WTC11 (cell line): ENCODE data around the gene PIGZ.

Experiments
- CTCF ChIP-seq: fragments of 200-600 bp; IDR thresholded peaks from 2 replicates; pipeline ENCODE4 v1.8.0; 2022; ENCODE audit warnings: antibody characterized with exemption
- ESRRA ChIP-seq: sonication (generic); formaldehyde crosslinking; IDR thresholded peaks from 2 replicates; pipeline ENCODE4 v1.8.1; 2022; ENCODE audit warnings: mild to moderate bottlenecking, missing genetic modification reagents, borderline replicate concordance
- FOXJ3 ChIP-seq: sonication (generic); formaldehyde crosslinking; IDR thresholded peaks from 2 replicates; pipeline ENCODE4 v1.9.0; 2021; ENCODE audit warnings: missing genetic modification reagents, mild to moderate bottlenecking, borderline replicate concordance
- FOXP4 ChIP-seq: sonication (generic); formaldehyde crosslinking; IDR thresholded peaks from 2 replicates; pipeline ENCODE4 v1.8.0; 2022; ENCODE audit warnings: mild to moderate bottlenecking, missing genetic modification reagents
- HMGXB4 ChIP-seq: sonication (generic); formaldehyde crosslinking; IDR thresholded peaks from 2 replicates; pipeline ENCODE4 v1.8.1; 2023; ENCODE audit warnings: mild to moderate bottlenecking, moderate library complexity, missing genetic modification reagents
- MAX ChIP-seq: sonication (generic); formaldehyde crosslinking; IDR thresholded peaks from 2 replicates; pipeline ENCODE4 v1.8.0; 2022; ENCODE audit warnings: mild to moderate bottlenecking, missing genetic modification reagents

- no peak for TF ChIP-seq FOXJ3 (CRISPR knock-in tag)
- TF ChIP-seq MAX (CRISPR knock-in tag) = no peak
- TF ChIP-seq CTCF = peak; percentile 84
- no peak for TF ChIP-seq ESRRA (CRISPR knock-in tag)
- no peak for TF ChIP-seq HMGXB4 (CRISPR knock-in tag)
- no peak for TF ChIP-seq FOXP4
Observed at GRCh38 chr3:196969660-196970546, 1.3 kb upstream of the PIGZ start.
